AG10803 (cell line): ENCODE data around the gene KCNQ1.

Experiments used
- DNase-seq: peaks from one replicate; pipeline ENCODE4 v3.0.0; 2010; ENCODE audit warnings: low read depth
- H3K4me3 ChIP-seq: 2 replicates; pipeline ENCODE4 v1.5.1; 2011; ENCODE audit warnings: mild to moderate bottlenecking, low read length, control low read depth
- TF ChIP-seq, protein P1 (sequence below): conservative IDR thresholded peaks from 2 replicates; pipeline ENCODE4 v1.5.1; 2011; ENCODE audit warnings: mild to moderate bottlenecking, low read length, control low read depth, inconsistent platforms

Gene KCNQ1

GRCh38 chr11:2702771-2703362, 258.1 kb downstream of the KCNQ1 start:
- no peak overlapping the region for H3K4me3 ChIP-seq
- TF ChIP-seq, protein P1, sequence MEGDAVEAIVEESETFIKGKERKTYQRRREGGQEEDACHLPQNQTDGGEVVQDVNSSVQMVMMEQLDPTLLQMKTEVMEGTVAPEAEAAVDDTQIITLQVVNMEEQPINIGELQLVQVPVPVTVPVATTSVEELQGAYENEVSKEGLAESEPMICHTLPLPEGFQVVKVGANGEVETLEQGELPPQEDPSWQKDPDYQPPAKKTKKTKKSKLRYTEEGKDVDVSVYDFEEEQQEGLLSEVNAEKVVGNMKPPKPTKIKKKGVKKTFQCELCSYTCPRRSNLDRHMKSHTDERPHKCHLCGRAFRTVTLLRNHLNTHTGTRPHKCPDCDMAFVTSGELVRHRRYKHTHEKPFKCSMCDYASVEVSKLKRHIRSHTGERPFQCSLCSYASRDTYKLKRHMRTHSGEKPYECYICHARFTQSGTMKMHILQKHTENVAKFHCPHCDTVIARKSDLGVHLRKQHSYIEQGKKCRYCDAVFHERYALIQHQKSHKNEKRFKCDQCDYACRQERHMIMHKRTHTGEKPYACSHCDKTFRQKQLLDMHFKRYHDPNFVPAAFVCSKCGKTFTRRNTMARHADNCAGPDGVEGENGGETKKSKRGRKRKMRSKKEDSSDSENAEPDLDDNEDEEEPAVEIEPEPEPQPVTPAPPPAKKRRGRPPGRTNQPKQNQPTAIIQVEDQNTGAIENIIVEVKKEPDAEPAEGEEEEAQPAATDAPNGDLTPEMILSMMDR: no peak
- DNase-seq: no peak

- H3K4me3 ChIP-seq: no peak overlapping the region
- TF ChIP-seq, protein P1: no peak
- DNase-seq: no peak
Observed at GRCh38 chr11:2703363-2704141, 258.7 kb downstream of the KCNQ1 start.

DNA sequence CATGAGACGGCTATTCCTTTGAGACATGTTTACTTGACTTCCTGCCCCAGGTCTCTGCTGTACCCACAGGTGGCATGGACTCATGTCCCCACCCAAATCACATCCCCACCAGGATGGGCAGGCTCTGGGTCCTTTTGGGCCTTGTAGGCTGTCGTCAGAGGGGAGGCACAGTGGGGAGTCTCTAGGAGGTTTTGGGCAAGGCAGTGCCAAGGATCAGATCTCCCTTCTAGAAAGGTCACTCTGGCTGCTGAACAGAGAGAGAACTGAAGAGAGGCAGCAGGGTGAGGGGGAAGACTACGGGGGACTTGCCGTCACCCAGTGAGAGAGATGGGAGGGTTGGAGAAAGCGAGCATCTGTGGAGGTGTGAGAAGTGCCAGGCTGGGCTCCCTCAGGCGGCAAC, 259.5 kb downstream of the KCNQ1 start:
- DNase-seq: no peak
- TF ChIP-seq, protein P1: no peak
- no peak overlapping the region for H3K4me3 ChIP-seq

GRCh38 chr11:2704896-2705606, 260.2 kb downstream of the KCNQ1 start:
- TF ChIP-seq, protein P1: no peak
- no peak for DNase-seq
- H3K4me3 ChIP-seq: no peak overlapping the region

DNA sequence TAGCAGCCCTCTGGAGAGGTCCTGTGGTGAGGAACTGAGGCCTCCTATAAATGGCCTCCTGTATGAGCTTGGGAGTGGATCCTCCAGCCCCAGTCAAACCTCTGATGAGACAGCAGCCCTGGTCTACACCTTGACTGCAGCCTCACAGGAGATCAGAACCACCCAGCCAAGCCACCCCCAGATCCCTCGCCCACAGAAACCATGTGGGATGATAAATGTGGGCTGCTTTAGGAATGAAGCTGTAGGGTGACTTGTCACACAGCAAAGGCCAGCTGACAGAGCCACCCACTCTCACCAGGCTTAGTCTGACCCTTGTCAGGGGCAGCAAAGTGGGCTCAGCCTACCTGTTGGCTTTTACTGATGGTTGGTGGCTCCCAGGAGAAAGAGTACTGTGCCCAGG, 261.5 kb downstream of the KCNQ1 start:
- TF ChIP-seq, protein P1: no peak
- H3K4me3 ChIP-seq: no peak overlapping the region
- no peak for DNase-seq

- TF ChIP-seq, protein P1: no peak
- DNase-seq: no peak
- no peak overlapping the region for H3K4me3 ChIP-seq
Observed at GRCh38 chr11:2707736-2708135, 262.9 kb downstream of the KCNQ1 start.
